CD14-positive monocyte (primary cell): Measurements from ENCODE around the gene ELMO1. TPM values are rescaled to one million over a fixed set of nuclear protein-coding genes. Genes with fewer than 3 reads are reported as not detected.
A peak's percentile ranks its signal among the peaks of the same experiment; 100 is the strongest.

Experiments
- DNase-seq, 3 donors: peaks; one replicate each; pipeline ENCODE4 v3.0.0-alpha.2; 2011 to 2022
- H2AFZ ChIP-seq: 2 replicates; pipeline ENCODE4 v1.6.0; 2012; ENCODE audit warnings: mild to moderate bottlenecking, low read depth, low read length, inconsistent platforms; ENCODE audit not compliant: insufficient read depth, poor library complexity, severe bottlenecking
- H3K27ac ChIP-seq, 2 donors: 1 replicate in 1 of 2; 2 replicates in 1 of 2; pipeline ENCODE4 v1.5.1; 2012 to 2013; ENCODE audit warnings: low read length in 2 of 2, control low read depth in 1 of 2, inconsistent platforms in 1 of 2, low read depth in 1 of 2, mild to moderate bottlenecking in 1 of 2
- H3K27me3 ChIP-seq, 2 donors: one replicate each; pipeline versions ENCODE4 v1.6.0 to v1.6.1; 2011 to 2013; ENCODE audit warnings: low read length in 2 of 2; ENCODE audit not compliant: control insufficient read depth in 2 of 2, insufficient read depth in 2 of 2
- H3K36me3 ChIP-seq, 2 donors: replicated peaks in 1 of 2; 1 replicate in 1 of 2; 2 replicates in 1 of 2; pipeline versions ENCODE4 v1.5.1 to v1.6.1; 2012 to 2013; ENCODE audit warnings: low read length in 2 of 2, control low read depth in 1 of 2, inconsistent platforms in 1 of 2, mild to moderate bottlenecking in 1 of 2; ENCODE audit not compliant: insufficient read depth in 2 of 2, control insufficient read depth in 1 of 2
- H3K4me1 ChIP-seq, 2 donors: 1 replicate in 1 of 2; 2 replicates in 1 of 2; pipeline versions ENCODE4 v1.5.1 to v1.6.1; 2012 to 2013; ENCODE audit warnings: low read length in 2 of 2, control low read depth in 1 of 2, inconsistent platforms in 1 of 2, mild to moderate bottlenecking in 1 of 2, moderate library complexity in 1 of 2; ENCODE audit not compliant: insufficient read depth in 2 of 2, control insufficient read depth in 1 of 2
- H3K4me2 ChIP-seq: replicated peaks from 2 replicates; pipeline ENCODE3; 2012; ENCODE audit warnings: low read length, moderate library complexity, mild to moderate bottlenecking; ENCODE audit not compliant: poor library complexity, severe bottlenecking; ENCODE audit errors: extremely low read depth
- H3K4me3 ChIP-seq, 3 experiments: fragments of 200-600 bp in 1 of 3; sonication (generic) in 1 of 3; replicated peaks in 1 of 3; 1 replicate in 2 of 3; 2 replicates in 1 of 3; pipeline ENCODE4 v1.5.1; 2011 to 2013; ENCODE audit warnings: low read length in 3 of 3, mild to moderate bottlenecking in 3 of 3, control low read depth in 2 of 3, low read depth in 2 of 3, inconsistent platforms in 1 of 3, moderate library complexity in 1 of 3
- H3K79me2 ChIP-seq: 2 replicates; pipeline ENCODE4 v1.6.0; 2012; ENCODE audit warnings: mild to moderate bottlenecking, control low read depth, inconsistent platforms, low read length, moderate library complexity; ENCODE audit not compliant: insufficient read depth
- H3K9ac ChIP-seq: 2 replicates; pipeline ENCODE4 v1.6.0; 2017; ENCODE audit warnings: low read length, mild to moderate bottlenecking; ENCODE audit not compliant: insufficient read depth, poor library complexity, severe bottlenecking
- H3K9me3 ChIP-seq, 2 donors: replicated peaks in 1 of 2; 1 replicate in 1 of 2; 2 replicates in 1 of 2; pipeline versions ENCODE4 v1.5.1 to v1.6.1; 2012 to 2013; ENCODE audit warnings: low read length in 2 of 2, control low read depth in 1 of 2; ENCODE audit not compliant: control insufficient read depth in 1 of 2, insufficient read depth in 1 of 2
- H4K20me1 ChIP-seq: 2 replicates; pipeline ENCODE4 v1.6.0; 2012; ENCODE audit warnings: mild to moderate bottlenecking, low read length, control low read depth, moderate library complexity; ENCODE audit not compliant: insufficient read depth
- H3K27ac Mint-ChIP-seq, 7 donors: one replicate each; pipeline ENCODE4 v1.8.0; 2020; ENCODE audit warnings: mild to moderate bottlenecking in 7 of 7, mixed read lengths in 7 of 7, moderate library complexity in 6 of 7, inconsistent platforms in 2 of 7
- H3K27me3 Mint-ChIP-seq, 3 donors: one replicate each; pipeline ENCODE4 v1.8.0; 2021 to 2022; ENCODE audit warnings: low read depth in 3 of 3, mild to moderate bottlenecking in 3 of 3, mixed read lengths in 3 of 3, moderate library complexity in 3 of 3, inconsistent platforms in 1 of 3
- H3K36me3 Mint-ChIP-seq, 2 donors: one replicate each; pipeline ENCODE4 v1.8.0; 2020; ENCODE audit warnings: mixed read lengths in 2 of 2, inconsistent platforms in 1 of 2, mild to moderate bottlenecking in 1 of 2
- H3K4me1 Mint-ChIP-seq: one replicate; pipeline ENCODE4 v1.8.0; 2020; ENCODE audit warnings: mild to moderate bottlenecking, mixed read lengths
- H3K4me3 Mint-ChIP-seq, 2 donors: one replicate each; pipeline ENCODE4 v1.8.0; 2020; ENCODE audit warnings: mild to moderate bottlenecking in 2 of 2, mixed read lengths in 2 of 2, moderate library complexity in 1 of 2
- H3K9me3 Mint-ChIP-seq, 7 donors: one replicate each; pipeline ENCODE4 v1.8.0; 2020 to 2022; ENCODE audit warnings: mixed read lengths in 7 of 7, mild to moderate bottlenecking in 6 of 7, moderate library complexity in 6 of 7, inconsistent platforms in 2 of 7
- WGBS: methylation state at CpG from one replicate; pipeline ENCODE4 v1.1.5; 2013; ENCODE audit warnings: missing lambda C conversion rate; ENCODE audit not compliant: insufficient coverage; 5-methylcytosine and 5-hydroxymethylcytosine counted together
- intact Hi-C, 2 donors: fragments of 100-400 bp; cut with micrococcal nuclease; formaldehyde crosslinking; loops; one replicate each; pipeline versions ENCODE4 v1.15.0 to v1.15.1; 2023
- polyA plus RNA-seq, 3 donors: library from polyadenylated mRNA; depleted of rRNA in 1 of 3; unstranded in 2 of 3; stranded (reverse) in 1 of 3; fragments of 300-500 nt in 2 of 3; fragments of >200 nt in 1 of 3; fragmentation: Illumina TruSeq in 2 of 3; gene quantifications; 1 replicate in 2 of 3; 2 replicates in 1 of 3; pipeline ENCODE4 v1.2.3, GENCODE V29; 2012 to 2021
- TF ChIP-seq, protein P1 (sequence below): fragments of 200-600 bp; IDR thresholded peaks from one replicate; pipeline ENCODE4 v1.8.0; 2022; ENCODE audit warnings: antibody characterized with exemption, mild to moderate bottlenecking

ELMO1 gene
- polyA plus RNA-seq, 3 donors, result 46.6 to 50.2 (median 46.7) TPM

DNA sequence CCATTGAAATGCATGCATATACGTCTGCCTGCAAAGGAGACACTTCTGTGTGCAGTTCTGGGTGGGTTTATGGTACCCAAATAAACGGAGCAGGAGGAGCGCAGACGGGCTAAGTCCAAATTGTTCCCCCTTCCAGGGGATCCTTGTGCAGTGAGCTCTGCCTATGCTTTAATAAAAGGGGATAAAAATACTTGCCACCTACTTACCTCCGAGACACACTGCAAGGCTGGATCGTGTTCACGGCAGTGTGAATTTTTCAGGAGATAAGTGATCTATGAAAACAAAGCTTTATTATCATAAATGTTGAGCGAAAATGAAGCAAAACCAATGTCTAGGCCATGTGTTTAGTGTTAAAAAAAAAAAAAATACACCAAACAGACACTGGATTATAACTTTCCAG lies 415.5 kb downstream of the ELMO1 start:
- Histone ChIP-seq H3K9ac (no peak overlapping the region), H3K36me3 (peaks cover 0 to 29% of the 10 kb centered on the region in 2 donors), H3K4me1 (peaks cover 5 to 13% of the 10 kb centered on the region in 2 donors), H2AFZ (no peak overlapping the region), H4K20me1 (peaks cover 29% of the 10 kb centered on the region), H3K4me2 (no peak overlapping the region), H3K79me2 (no peaks in the 10 kb centered on the region), H3K4me3 (no peak overlapping the region), H3K27me3 (no peaks in the 10 kb centered on the region), H3K9me3 (peaks cover 0 to 2% of the 10 kb centered on the region in 2 donors), H3K27ac (no peak overlapping the region)
- H3K27me3 Mint-ChIP-seq, result peaks cover 0 to 1% (median 0%) of the 10 kb centered on the region in 3 donors
- DNase-seq, result no peak
- H3K27ac Mint-ChIP-seq, result peak overlapping the region in 2 of 7 donors; percentile 14 to 17
- H3K4me1 Mint-ChIP-seq, result peaks cover 14% of the 10 kb centered on the region
- H3K4me3 Mint-ChIP-seq, result no peak overlapping the region
- 100% methylated on average over 1 of the region's 8 CpGs for WGBS
- H3K36me3 Mint-ChIP-seq, result peaks cover 27 to 32% of the 10 kb centered on the region in 2 donors
- TF ChIP-seq, protein P1, sequence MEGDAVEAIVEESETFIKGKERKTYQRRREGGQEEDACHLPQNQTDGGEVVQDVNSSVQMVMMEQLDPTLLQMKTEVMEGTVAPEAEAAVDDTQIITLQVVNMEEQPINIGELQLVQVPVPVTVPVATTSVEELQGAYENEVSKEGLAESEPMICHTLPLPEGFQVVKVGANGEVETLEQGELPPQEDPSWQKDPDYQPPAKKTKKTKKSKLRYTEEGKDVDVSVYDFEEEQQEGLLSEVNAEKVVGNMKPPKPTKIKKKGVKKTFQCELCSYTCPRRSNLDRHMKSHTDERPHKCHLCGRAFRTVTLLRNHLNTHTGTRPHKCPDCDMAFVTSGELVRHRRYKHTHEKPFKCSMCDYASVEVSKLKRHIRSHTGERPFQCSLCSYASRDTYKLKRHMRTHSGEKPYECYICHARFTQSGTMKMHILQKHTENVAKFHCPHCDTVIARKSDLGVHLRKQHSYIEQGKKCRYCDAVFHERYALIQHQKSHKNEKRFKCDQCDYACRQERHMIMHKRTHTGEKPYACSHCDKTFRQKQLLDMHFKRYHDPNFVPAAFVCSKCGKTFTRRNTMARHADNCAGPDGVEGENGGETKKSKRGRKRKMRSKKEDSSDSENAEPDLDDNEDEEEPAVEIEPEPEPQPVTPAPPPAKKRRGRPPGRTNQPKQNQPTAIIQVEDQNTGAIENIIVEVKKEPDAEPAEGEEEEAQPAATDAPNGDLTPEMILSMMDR, result no peak
- peaks cover 0 to 3% (median 0%) of the 10 kb centered on the region in 7 donors for H3K9me3 Mint-ChIP-seq
- intact Hi-C loops, result no loop called here

DNA sequence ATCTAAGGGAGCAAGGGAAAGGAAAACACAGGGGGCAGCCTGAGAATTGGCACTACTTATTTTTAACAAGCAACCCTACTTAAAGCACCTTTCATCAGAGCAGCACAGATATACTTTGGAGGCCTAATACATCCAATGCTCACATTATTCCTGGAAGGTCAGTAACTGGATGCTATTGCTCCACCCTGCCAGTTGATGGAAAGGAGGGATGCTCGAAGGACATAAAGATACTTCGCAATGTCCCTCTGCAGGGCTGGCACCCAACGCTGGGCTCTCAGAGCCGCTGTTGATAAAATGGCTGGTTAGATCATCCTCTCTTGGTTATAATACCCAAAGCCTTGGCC lies 416.4 kb downstream of the ELMO1 start:
- H3K4me3 Mint-ChIP-seq, result no peak overlapping the region
- H3K27me3 ChIP-seq, result no peaks in the 10 kb centered on the region
- H3K9ac ChIP-seq, result no peak overlapping the region
- peak overlapping the region in 6 of 7 donors; percentile 3 to 88 (median 56) for H3K27ac Mint-ChIP-seq
- peaks cover 5 to 13% of the 10 kb centered on the region in 2 donors for H3K4me1 ChIP-seq
- peaks cover 28% of the 10 kb centered on the region for H4K20me1 ChIP-seq
- H3K9me3 ChIP-seq, result no peaks in the 10 kb centered on the region
- no peak overlapping the region for H3K4me2 ChIP-seq
- TF ChIP-seq, protein P1, result no peak
- H3K36me3 Mint-ChIP-seq, result peaks cover 25 to 30% of the 10 kb centered on the region in 2 donors
- no peak for DNase-seq
- H3K27me3 Mint-ChIP-seq, result no peaks in the 10 kb centered on the region
- H3K27ac ChIP-seq, result peak overlapping the region in 1 of 2 donors; percentile 52
- peaks cover 0 to 28% of the 10 kb centered on the region in 2 donors for H3K36me3 ChIP-seq
- H3K79me2 ChIP-seq, result no peaks in the 10 kb centered on the region
- no peaks in the 10 kb centered on the region for H3K9me3 Mint-ChIP-seq
- H2AFZ ChIP-seq, result no peak overlapping the region
- intact Hi-C loops, result no loop called here
- WGBS, result 100% methylated on average over 2 of the region's 4 CpGs
- peaks cover 14% of the 10 kb centered on the region for H3K4me1 Mint-ChIP-seq
- no peak overlapping the region for H3K4me3 ChIP-seq
